HL-60 (cell line): ENCODE results near the gene APOL1.

Experiments used
- CTCF ChIP-seq: IDR thresholded peaks from one replicate; pipeline ENCODE4 v1.5.1; 2011; ENCODE audit warnings: low read length, control low read depth, inconsistent platforms; ENCODE audit not compliant: insufficient read depth
- POLR2AphosphoS5 ChIP-seq: IDR thresholded peaks from 2 replicates; pipeline ENCODE4 v1.6.1; 2012; ENCODE audit warnings: low read depth
- REST ChIP-seq: IDR thresholded peaks from 2 replicates; pipeline ENCODE4 v1.6.1; 2012; ENCODE audit warnings: low read depth; ENCODE audit not compliant: insufficient replicate concordance

- TF ChIP-seq CTCF (no peak), POLR2AphosphoS5 (no peak), REST (no peak)
These were observed 6.8 kb downstream of the APOL1 start for GRCh38 chr22:36259615-36260300.
